T47D (cell line): ENCODE measurements around the gene GOLGA6D.
"Not testable (repeated sequence)": the region's sequence is repeated elsewhere in the genome, so short reads cannot be mapped to it uniquely, and the experiment has no call there.

Source experiments
- DNase-seq, 2 experiments: peaks; one replicate each; pipeline versions ENCODE4 v3.0.0 to v3.0.0-alpha.2; 2011 to 2012; ENCODE audit warnings: low read depth in 1 of 2, low spot score in 1 of 2
- JUND ChIP-seq: IDR thresholded peaks from 2 replicates; pipeline ENCODE4 v1.6.1; 2012; ENCODE audit warnings: low read depth
- in situ Hi-C: cut with HindIII; loops from 2 replicates; pipeline ENCODE4 v1.10.0; 2016; ENCODE audit warnings: low sequenced_read_pairs, low pct_unique_long_range_greater_than_20kb

GOLGA6D gene

DNA sequence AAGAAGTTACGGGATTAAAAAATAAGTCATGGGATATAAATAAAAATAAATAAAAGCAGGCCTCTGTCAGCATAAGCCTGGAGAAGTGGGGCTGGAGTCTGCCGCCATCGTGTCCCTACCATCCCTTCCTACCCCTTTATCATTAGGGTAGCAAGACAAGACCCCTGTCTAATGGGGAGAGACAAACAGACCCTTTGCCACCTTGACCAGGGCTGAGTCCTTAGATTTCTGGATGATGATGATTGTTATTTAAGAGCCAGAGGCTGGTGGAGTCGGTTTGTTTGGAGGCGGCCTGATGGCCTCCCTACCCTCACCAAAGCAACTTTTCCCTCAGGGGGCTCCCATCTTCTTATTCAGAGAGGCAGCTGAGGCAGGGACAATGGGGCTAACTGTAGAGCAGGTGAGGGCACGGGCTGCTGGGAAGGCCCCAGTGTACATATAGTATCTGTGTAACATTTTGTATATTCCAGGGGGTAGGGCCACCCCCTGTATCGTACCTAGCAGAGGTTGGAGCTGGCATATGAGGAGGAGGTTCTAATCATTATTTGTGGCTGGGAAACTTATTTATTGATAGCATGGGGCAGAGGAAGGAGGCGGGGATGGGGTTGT is 8.8 kb upstream of the GOLGA6D start:
- DNase-seq, in situ Hi-C loops: not testable (repeated sequence)

GRCh38 chr15:75274509-75275107 is 8.0 kb upstream of the GOLGA6D start:
- DNase-seq, in situ Hi-C loops: not testable (repeated sequence)

GRCh38 chr15:75275617-75276016 is 7.0 kb upstream of the GOLGA6D start:
- in situ Hi-C loops, result not testable (repeated sequence)

DNA sequence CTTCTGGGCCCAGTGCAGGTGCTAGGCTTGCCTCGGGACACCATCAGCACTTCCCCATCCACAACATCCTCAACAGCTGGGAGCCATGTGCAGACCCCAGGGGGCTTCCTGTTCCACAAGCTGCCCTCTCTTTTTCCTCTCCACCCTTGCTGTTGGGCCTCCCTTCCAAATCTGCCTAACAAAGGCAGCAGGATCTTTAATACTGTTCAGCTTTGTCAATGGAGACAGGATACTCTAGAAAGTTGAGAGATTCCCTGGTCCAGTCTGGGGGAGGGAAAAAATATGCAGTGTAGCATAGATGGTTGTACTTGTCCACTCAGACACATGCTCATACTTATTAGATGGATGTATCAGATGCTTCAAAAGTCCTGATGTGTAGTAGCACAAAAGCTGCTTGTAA is 4.1 kb upstream of the GOLGA6D start:
- in situ Hi-C loops, DNase-seq: not testable (repeated sequence)

More at GRCh38 chr15:75275617-75276016, 7.0 kb upstream of the GOLGA6D start:
- DNase-seq, result not testable (repeated sequence)

- DNase-seq, in situ Hi-C loops: not testable (repeated sequence)
Measured at GRCh38 chr15:75284152-75284551, 1.5 kb downstream of the GOLGA6D start.

GRCh38 chr15:75293660-75294059 is 11.0 kb downstream of the GOLGA6D start:
- DNase-seq, in situ Hi-C loops: not testable (repeated sequence)

DNA sequence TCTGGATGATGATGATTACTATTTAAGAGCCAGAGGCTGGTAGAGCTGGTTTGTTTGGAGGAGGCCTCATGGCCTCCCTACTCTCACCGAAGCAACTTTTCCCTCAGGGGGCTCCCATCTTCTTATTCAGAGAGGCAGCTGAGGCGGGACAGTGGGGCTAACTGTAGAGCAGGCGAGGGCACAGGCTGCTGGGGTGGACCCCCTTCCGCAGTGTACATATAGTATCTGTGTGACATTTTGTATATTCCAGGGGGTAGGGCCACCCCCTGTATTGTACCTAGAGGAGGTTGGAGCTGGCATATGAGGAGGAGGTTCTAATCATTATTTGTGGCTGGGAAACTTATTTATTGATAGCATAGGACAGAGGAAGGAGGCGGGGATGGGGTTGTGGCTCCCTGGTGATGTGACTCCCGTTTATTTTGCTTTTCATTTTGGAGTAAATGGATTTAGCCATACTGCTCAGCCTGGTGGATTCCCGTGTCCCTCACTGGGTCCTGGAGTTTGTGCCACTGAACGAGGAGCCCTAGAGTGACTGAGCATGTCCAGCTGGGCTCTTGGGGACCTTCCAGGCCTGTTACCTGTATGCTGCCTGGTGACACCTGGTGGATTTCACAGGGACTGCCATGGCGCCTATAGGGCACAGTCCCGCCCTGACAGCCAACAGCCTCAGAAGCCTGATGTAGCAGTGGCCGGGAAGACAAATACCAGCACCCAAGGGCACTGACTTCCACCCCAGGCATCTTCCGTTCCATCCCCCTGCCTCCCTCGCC is 16.1 kb downstream of the GOLGA6D start:
- in situ Hi-C loops, DNase-seq: not testable (repeated sequence)

DNA sequence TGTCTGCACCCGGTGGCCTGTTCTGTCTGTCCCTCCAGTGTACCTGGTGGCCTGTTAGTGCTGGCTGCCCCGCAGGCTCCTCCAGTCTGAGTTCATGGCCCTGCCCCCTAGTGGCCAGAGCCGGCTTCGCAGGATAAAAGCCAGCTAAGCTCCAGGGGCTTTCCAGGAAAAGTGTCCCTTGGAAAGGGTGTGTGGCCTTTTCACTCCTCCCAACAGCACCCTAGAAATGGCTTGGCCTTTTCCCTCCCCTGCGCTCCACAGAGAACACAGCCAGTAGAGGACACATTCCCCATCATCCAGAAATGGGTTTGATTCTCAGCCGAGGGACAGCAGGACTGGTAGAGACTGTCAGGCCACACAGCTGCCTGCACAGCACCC is 16.7 kb downstream of the GOLGA6D start:
- in situ Hi-C loops, DNase-seq: not testable (repeated sequence)

GRCh38 chr15:75300026-75300425 is 17.4 kb downstream of the GOLGA6D start:
- in situ Hi-C loops, result not testable (repeated sequence)
- DNase-seq, result peak in 1 of 2 experiments; percentile 50

GRCh38 chr15:75302318-75302717 is 19.7 kb downstream of the GOLGA6D start:
- no peak for TF ChIP-seq JUND
- no peak for DNase-seq
- in situ Hi-C loops, result no loop called here

GRCh38 chr15:75302753-75303152 is 20.1 kb downstream of the GOLGA6D start:
- DNase-seq, in situ Hi-C loops: not testable (repeated sequence)

DNA sequence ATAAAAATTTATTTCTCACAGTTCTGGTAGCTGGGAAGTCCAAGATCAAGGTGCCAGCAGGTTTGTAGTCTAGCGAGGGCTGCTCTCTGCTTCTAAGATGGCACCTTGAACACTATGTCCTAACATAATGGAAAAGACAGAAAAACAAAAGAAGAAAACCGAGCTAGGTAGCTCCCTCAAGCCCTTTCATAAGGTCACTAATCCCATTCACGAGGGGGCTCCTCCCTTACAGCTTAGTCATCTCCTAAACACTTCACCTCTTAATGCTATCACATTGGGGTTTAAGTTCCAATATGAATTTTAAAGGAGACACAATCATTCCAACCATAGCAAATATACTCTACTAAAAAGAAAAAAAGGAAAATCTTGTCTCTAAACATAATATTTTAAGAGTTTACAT is 23.6 kb downstream of the GOLGA6D start:
- no peak for TF ChIP-seq JUND

GRCh38 chr15:75307778-75308390 is 25.2 kb downstream of the GOLGA6D start:
- DNase-seq, result peak; percentile 71 to 78
- TF ChIP-seq JUND, result no peak
- in situ Hi-C loops, result no loop called here

More for the DNA sequence above, 23.6 kb downstream of the GOLGA6D start:
- no peak for DNase-seq
- in situ Hi-C loops, result no loop called here
